Neuronal stem cell (in vitro differentiated cells): ENCODE results near the gene DQX1.

Experiments used
- DNase-seq: peaks from one replicate; pipeline ENCODE4 v3.0.0-alpha.2; 2013; ENCODE audit warnings: low spot score
- H2AFZ ChIP-seq: one replicate; pipeline ENCODE4 v1.6.1; 2013; ENCODE audit warnings: mild to moderate bottlenecking, low read length, inconsistent platforms
- H2AK5ac ChIP-seq: 2 replicates; pipeline ENCODE4 v1.6.1; 2013; ENCODE audit warnings: low read depth, mild to moderate bottlenecking, inconsistent platforms, low read length, moderate library complexity, mixed read lengths
- H2BK120ac ChIP-seq: 2 replicates; pipeline ENCODE4 v1.6.1; 2013; ENCODE audit warnings: low read depth, mild to moderate bottlenecking, inconsistent platforms, low read length, moderate library complexity, mixed read lengths
- H2BK12ac ChIP-seq: one replicate; pipeline ENCODE4 v1.6.1; 2013; ENCODE audit warnings: low read length, inconsistent platforms
- H2BK15ac ChIP-seq: 2 replicates; pipeline ENCODE4 v1.6.1; 2013; ENCODE audit warnings: mild to moderate bottlenecking, low read length, inconsistent platforms, mixed read lengths
- H2BK5ac ChIP-seq: one replicate; pipeline ENCODE4 v1.6.1; 2013; ENCODE audit warnings: inconsistent platforms, mild to moderate bottlenecking, low read length, moderate library complexity
- H3K14ac ChIP-seq: one replicate; pipeline ENCODE4 v1.6.1; 2013; ENCODE audit warnings: low read length, inconsistent platforms
- H3K18ac ChIP-seq: 2 replicates; pipeline ENCODE4 v1.6.1; 2013; ENCODE audit warnings: low read length, inconsistent platforms
- H3K23ac ChIP-seq: 2 replicates; pipeline ENCODE4 v1.6.1; 2013; ENCODE audit warnings: low read depth, mild to moderate bottlenecking, mixed read lengths, low read length, inconsistent platforms; ENCODE audit not compliant: poor library complexity
- H3K27ac ChIP-seq: replicated peaks from 3 replicates; pipeline ENCODE4 v1.5.1; 2013; ENCODE audit warnings: low read length, inconsistent platforms
- H3K27me3 ChIP-seq, 3 experiments: 2 replicates each; pipeline ENCODE4 v1.6.1; 2013; ENCODE audit warnings: low read length in 3 of 3, mild to moderate bottlenecking in 2 of 3, inconsistent platforms in 1 of 3, low read depth in 1 of 3, mixed read lengths in 1 of 3, moderate library complexity in 1 of 3; ENCODE audit not compliant: control insufficient read depth in 3 of 3, insufficient read depth in 3 of 3
- H3K36me3 ChIP-seq, 2 donors: replicated peaks in 1 of 2; 2 replicates each; pipeline ENCODE4 v1.6.1; 2013; ENCODE audit warnings: low read length in 2 of 2; ENCODE audit not compliant: control insufficient read depth in 2 of 2, insufficient read depth in 2 of 2
- H3K4ac ChIP-seq: 2 replicates; pipeline ENCODE4 v1.6.1; 2013; ENCODE audit warnings: inconsistent platforms, mild to moderate bottlenecking, low read length, moderate library complexity
- H3K4me1 ChIP-seq, 2 donors: 1 replicate in 1 of 2; 2 replicates in 1 of 2; pipeline ENCODE4 v1.6.1; 2013; ENCODE audit warnings: low read length in 2 of 2, low read depth in 1 of 2; ENCODE audit not compliant: control insufficient read depth in 2 of 2, insufficient read depth in 1 of 2
- H3K4me2 ChIP-seq: one replicate; pipeline ENCODE4 v1.6.1; 2013; ENCODE audit warnings: mild to moderate bottlenecking, low read length, inconsistent platforms; ENCODE audit not compliant: insufficient read depth, poor library complexity, severe bottlenecking
- H3K4me3 ChIP-seq, 2 donors: 2 replicates each; pipeline ENCODE4 v1.5.1; 2013; ENCODE audit warnings: low read length in 2 of 2, mild to moderate bottlenecking in 2 of 2, inconsistent platforms in 1 of 2, moderate library complexity in 1 of 2
- H3K79me1 ChIP-seq: one replicate; pipeline ENCODE4 v1.6.1; 2013; ENCODE audit warnings: low read depth, mild to moderate bottlenecking, inconsistent platforms, low read length, moderate library complexity
- H3K9ac ChIP-seq: one replicate; pipeline ENCODE4 v1.6.1; 2013; ENCODE audit warnings: mild to moderate bottlenecking, low read depth, low read length, inconsistent platforms; ENCODE audit not compliant: poor library complexity
- H3K9me3 ChIP-seq, 2 donors: replicated peaks in 1 of 2; 2 replicates each; pipeline versions ENCODE3 to v1.6.1; 2013; ENCODE audit warnings: low read length in 2 of 2, mild to moderate bottlenecking in 2 of 2, inconsistent platforms in 1 of 2, low read depth in 1 of 2, mixed read lengths in 1 of 2, moderate library complexity in 1 of 2; ENCODE audit not compliant: control insufficient read depth in 2 of 2, insufficient read depth in 1 of 2
- H4K8ac ChIP-seq: one replicate; pipeline ENCODE4 v1.6.1; 2013; ENCODE audit warnings: low read depth, mild to moderate bottlenecking, inconsistent platforms, low read length, moderate library complexity
- H4K91ac ChIP-seq: one replicate; pipeline ENCODE4 v1.6.1; 2013; ENCODE audit warnings: low read length, low read depth, mild to moderate bottlenecking, inconsistent platforms; ENCODE audit not compliant: poor library complexity
- whole genome bisulfite sequencing, 2 donors: extraction: QIAGEN DNeasy Blood & Tissue Kit; methylation state at CpG; one replicate each; pipeline ENCODE4 v1.1.7; 2013; ENCODE audit warnings: missing lambda C conversion rate in 2 of 2, mixed read lengths in 1 of 2; ENCODE audit not compliant: insufficient read length in 2 of 2, insufficient replicate concordance in 1 of 2; ENCODE audit errors: extremely low coverage in 2 of 2; 5-methylcytosine and 5-hydroxymethylcytosine counted together

DQX1 gene

DNA sequence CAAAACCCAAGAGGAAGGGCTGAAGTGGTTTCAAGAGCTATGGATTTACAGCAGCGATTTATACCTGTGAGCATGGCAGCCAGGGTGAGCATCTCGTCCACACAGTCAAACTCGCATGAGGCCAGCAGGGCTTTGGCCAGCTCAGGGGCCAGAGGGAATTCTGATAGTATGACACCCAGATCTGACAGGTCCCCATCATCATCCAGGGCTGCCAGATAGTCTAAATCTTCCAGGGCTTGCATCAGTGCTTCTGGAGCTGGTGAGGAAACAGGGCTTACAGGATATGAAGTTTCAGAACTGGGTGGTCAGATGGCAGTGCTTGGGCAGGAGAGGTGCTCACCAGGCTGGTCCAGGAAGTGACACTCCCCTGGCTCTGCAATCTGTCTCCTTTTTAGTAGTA, 3.5 kb downstream of the DQX1 start:
- no peaks in the 10 kb centered on the region for H3K79me1 ChIP-seq
- DNase-seq, result no peak
- peaks cover 0 to 58% (median 34%) of the 10 kb centered on the region in 3 experiments for H3K27me3 ChIP-seq
- no peak overlapping the region for H4K8ac ChIP-seq
- no peaks in the 10 kb centered on the region for H3K4me1 ChIP-seq
- H3K9me3 ChIP-seq, result peaks cover 0 to 3% of the 10 kb centered on the region in 2 donors
- H3K4me3 ChIP-seq, result no peak overlapping the region
- H3K18ac ChIP-seq, result no peak overlapping the region
- no peak overlapping the region for H3K14ac ChIP-seq
- H3K4ac ChIP-seq, result no peak overlapping the region
- no peak overlapping the region for H2BK5ac ChIP-seq
- H2BK15ac ChIP-seq, result no peak overlapping the region
- H2BK12ac ChIP-seq, result no peak overlapping the region
- H3K27ac ChIP-seq, result no peak overlapping the region
- H3K23ac ChIP-seq, result no peak overlapping the region
- no peak overlapping the region for H2BK120ac ChIP-seq
- H3K4me2 ChIP-seq, result no peak overlapping the region
- WGBS, 2 donors, result no CpG with 5 or more reads among the region's 3 CpGs
- peaks cover 17 to 21% of the 10 kb centered on the region in 2 donors for H3K36me3 ChIP-seq
- H2AK5ac ChIP-seq, result no peak overlapping the region
- H3K9ac ChIP-seq, result no peak overlapping the region
- no peak overlapping the region for H2AFZ ChIP-seq
- no peak overlapping the region for H4K91ac ChIP-seq

DNA sequence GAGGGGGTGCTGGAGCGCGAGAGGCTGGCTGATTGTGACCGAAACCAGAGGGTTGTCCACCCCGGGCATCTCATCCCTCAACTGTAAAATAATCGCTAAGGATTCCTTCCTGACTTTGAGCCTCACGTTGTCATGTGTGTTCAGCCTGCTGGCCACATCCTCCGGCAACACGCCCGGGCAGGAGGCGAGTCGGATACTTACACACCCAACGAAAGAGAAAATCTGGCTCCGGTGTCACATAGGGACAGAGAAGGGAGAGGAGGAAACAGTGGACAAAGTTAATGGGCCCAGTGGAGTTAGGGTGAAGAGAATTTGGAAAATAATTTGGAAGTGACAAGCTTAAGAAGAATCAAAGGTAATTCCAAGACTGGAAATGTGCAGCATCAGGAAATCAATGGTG, 9.4 kb downstream of the DQX1 start:
- Histone ChIP-seq H4K8ac (no peak overlapping the region), H3K14ac (no peak overlapping the region), H3K36me3 (no peaks in the 10 kb centered on the region), H3K23ac (no peak overlapping the region), H3K18ac (no peak overlapping the region), H3K4me1 (peaks cover 2 to 4% of the 10 kb centered on the region in 2 donors), H3K9ac (no peak overlapping the region), H3K4me3 (no peak overlapping the region), H2AK5ac (no peak overlapping the region), H3K27ac (no peak overlapping the region), H2BK5ac (no peak overlapping the region), H3K4me2 (no peak overlapping the region), H2BK15ac (no peak overlapping the region), H3K79me1 (no peaks in the 10 kb centered on the region), H4K91ac (no peak overlapping the region), H3K9me3 (peaks cover 5 to 10% of the 10 kb centered on the region in 2 donors), H3K4ac (no peak overlapping the region), H2BK120ac (no peak overlapping the region), H3K27me3 (peaks cover 44 to 98% (median 85%) of the 10 kb centered on the region in 3 experiments), H2AFZ (peak overlapping the region; percentile 88), H2BK12ac (no peak overlapping the region)
- WGBS, 2 donors, result no CpG with 5 or more reads among the region's 13 CpGs
- no peak for DNase-seq

DNA sequence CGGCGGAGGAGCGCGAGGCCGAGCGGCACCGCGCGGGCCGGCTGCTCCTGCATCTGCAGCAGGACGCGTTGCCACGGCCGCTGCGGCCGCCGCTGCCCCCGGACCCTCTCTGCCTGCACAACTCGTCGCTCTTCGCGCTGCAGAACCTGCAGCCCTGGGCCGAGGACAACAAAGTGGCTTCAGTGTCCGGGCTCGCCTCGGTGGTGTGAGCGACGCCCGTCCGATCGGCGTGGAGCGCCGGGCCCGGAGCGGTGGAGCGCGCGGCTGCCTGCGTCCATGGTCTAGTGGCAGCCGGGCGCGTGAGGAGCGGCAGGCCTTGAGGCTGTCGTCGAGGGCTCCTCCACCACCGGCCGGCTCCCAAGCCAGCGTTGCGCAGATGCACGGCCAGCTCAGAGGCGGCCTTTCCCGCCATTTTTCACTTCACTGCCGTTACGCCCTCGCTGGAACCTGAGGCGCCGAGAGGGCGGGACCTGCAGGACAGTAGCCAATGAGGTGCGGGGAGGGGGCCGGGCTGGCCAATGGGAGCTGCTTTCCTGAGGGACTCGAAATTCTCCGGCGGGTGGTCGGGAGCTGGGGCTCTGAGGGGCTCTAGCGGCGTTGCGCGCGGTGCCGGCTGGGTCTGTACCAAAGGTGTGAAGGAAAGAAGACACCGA, 9.9 kb downstream of the DQX1 start:
- H4K91ac ChIP-seq, result no peak overlapping the region
- no peak overlapping the region for H2BK5ac ChIP-seq
- H3K27ac ChIP-seq, result no peak overlapping the region
- H3K4me1 ChIP-seq, result peaks cover 2 to 4% of the 10 kb centered on the region in 2 donors
- H2AFZ ChIP-seq, result peak overlapping the region; percentile 88
- no peak overlapping the region for H2BK15ac ChIP-seq
- peak overlapping the region; percentile 44 for H3K4me2 ChIP-seq
- H3K27me3 ChIP-seq, result peaks cover 44 to 98% (median 91%) of the 10 kb centered on the region in 3 experiments
- no peak for DNase-seq
- peak overlapping the region; percentile 75 for H4K8ac ChIP-seq
- H3K36me3 ChIP-seq, result no peaks in the 10 kb centered on the region
- peaks cover 5 to 10% of the 10 kb centered on the region in 2 donors for H3K9me3 ChIP-seq
- no CpG with 5 or more reads among the region's 72 CpGs for WGBS, 2 donors
- no peak overlapping the region for H2BK12ac ChIP-seq
- H3K4ac ChIP-seq, result no peak overlapping the region
- peak overlapping the region; percentile 4 for H3K23ac ChIP-seq
- H3K18ac ChIP-seq, result peak overlapping the region; percentile 69
- no peak overlapping the region for H2BK120ac ChIP-seq
- H3K4me3 ChIP-seq, result peak overlapping the region; percentile 20 to 70
- H3K14ac ChIP-seq, result no peak overlapping the region
- no peak overlapping the region for H2AK5ac ChIP-seq
- no peaks in the 10 kb centered on the region for H3K79me1 ChIP-seq
- peak overlapping the region; percentile 83 for H3K9ac ChIP-seq

DNA sequence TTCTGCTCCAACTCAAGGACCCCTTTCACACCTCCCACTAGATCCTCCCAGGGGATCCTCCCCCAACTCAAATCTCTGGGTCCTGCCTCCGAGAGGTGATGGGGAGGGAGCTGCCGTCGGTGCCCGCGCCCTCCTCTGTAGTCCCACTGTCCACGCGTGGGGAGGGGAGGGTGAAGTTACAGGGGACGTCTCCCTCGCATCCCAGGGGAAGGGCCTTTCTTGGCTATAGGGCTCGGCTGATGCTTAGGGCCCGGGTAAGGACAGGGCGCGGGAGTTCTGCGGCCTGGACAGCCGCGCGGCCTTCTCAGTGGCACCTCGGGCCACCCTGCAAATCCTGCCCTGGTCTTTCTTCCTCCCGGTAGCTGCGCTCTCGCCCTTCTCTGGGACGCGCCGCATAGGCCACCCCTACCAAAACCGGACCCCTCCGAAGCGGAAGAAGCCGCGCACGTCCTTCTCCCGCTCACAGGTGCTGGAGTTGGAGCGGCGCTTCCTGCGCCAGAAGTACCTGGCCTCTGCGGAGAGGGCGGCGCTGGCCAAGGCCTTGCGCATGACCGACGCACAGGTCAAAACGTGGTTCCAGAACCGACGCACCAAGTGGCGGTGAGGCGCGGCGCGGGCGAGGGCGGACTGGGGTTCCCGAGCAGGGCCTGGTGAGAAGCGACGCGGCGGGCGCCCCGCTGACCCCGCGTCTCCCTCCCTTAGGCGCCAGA, 10.6 kb downstream of the DQX1 start:
- no peak overlapping the region for H3K4ac ChIP-seq
- H3K27me3 ChIP-seq, result peaks cover 44 to 98% (median 93%) of the 10 kb centered on the region in 3 experiments
- H3K18ac ChIP-seq, result peak overlapping the region; percentile 40
- H4K91ac ChIP-seq, result no peak overlapping the region
- peak overlapping the region; percentile 75 for H4K8ac ChIP-seq
- peak overlapping the region; percentile 48 for H2AK5ac ChIP-seq
- no peak overlapping the region for H3K27ac ChIP-seq
- H3K79me1 ChIP-seq, result no peaks in the 10 kb centered on the region
- no CpG with 5 or more reads among the region's 60 CpGs for WGBS, 2 donors
- H3K4me2 ChIP-seq, result peak overlapping the region; percentile 44
- peaks cover 2 to 4% of the 10 kb centered on the region in 2 donors for H3K4me1 ChIP-seq
- H2BK120ac ChIP-seq, result no peak overlapping the region
- H2AFZ ChIP-seq, result peak overlapping the region; percentile 88
- H2BK12ac ChIP-seq, result peak overlapping the region; percentile 77
- peaks cover 5 to 10% of the 10 kb centered on the region in 2 donors for H3K9me3 ChIP-seq
- no peak overlapping the region for H2BK15ac ChIP-seq
- peak overlapping the region; percentile 83 for H3K9ac ChIP-seq
- H3K14ac ChIP-seq, result no peak overlapping the region
- H3K36me3 ChIP-seq, result no peaks in the 10 kb centered on the region
- DNase-seq, result no peak
- H3K23ac ChIP-seq, result peak overlapping the region; percentile 82
- no peak overlapping the region for H2BK5ac ChIP-seq
- H3K4me3 ChIP-seq, result peak overlapping the region in 1 of 2 donors; percentile 49
